Activated T-helper 9 cell treated with anti-CD3 and anti-CD28 coated beads, Interleukin-2, amount 50 U/mL, for 16 hours (primary cell): ENCODE results near the gene CAMKV.

Source experiments
- DNase-seq: peaks from one replicate; pipeline ENCODE4 v3.0.0-alpha.2; 2020; ENCODE audit warnings: low read depth

The CAMKV gene

GRCh38 chr3:49896345-49896744 lies 26.6 kb upstream of the CAMKV start:
- DNase-seq: no peak

DNA sequence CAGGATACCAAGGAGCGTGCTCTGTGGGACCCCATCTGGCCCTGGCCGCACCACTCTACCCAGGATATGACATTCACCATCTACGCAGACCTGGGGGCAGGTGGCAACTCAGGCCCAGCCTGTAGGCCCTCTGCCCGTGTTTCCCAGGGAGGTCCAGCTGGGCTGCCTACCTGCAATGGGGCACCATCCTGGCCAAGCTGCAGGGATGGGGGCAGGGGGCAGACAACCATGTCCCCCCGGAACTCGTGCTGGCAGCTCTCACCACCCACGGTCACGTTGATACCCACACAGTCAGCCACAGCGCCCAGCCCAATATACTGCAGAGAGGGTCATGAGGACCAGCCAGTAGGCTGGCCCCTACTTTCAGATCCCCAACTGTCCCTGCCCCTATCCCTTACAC lies 26.1 kb upstream of the CAMKV start:
- no peak for DNase-seq

- DNase-seq: no peak
Measured at GRCh38 chr3:49889296-49889695, 19.6 kb upstream of the CAMKV start.

GRCh38 chr3:49886922-49887265 lies 17.2 kb upstream of the CAMKV start:
- no peak for DNase-seq

DNA sequence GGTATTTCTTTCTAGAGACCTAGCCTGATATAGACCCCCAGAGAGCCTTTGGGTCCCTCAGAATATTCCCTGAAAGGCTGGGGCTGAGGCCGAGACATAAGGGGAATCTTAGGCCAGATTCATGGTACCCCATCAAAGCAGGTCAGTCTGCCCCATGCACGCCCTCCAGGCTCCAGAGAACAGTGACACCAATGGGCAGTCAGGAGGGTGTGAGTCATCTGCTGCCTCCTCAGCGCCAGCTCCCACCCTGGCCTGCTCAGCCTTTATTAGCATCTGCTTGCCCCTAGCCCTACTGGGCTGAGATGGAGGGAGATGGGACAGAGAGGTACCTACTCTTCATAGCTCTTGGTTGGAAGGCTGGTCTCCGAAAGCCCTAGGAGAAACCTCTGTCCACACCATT lies 14.3 kb upstream of the CAMKV start:
- DNase-seq: no peak

GRCh38 chr3:49882166-49882565 lies 12.5 kb upstream of the CAMKV start:
- no peak for DNase-seq

GRCh38 chr3:49880581-49881315 lies 11.0 kb upstream of the CAMKV start:
- DNase-seq: no peak

- no peak for DNase-seq
Measured at GRCh38 chr3:49879721-49880120, 10.0 kb upstream of the CAMKV start.

- DNase-seq: no peak
Measured at GRCh38 chr3:49878686-49879085, 9.0 kb upstream of the CAMKV start.

DNA sequence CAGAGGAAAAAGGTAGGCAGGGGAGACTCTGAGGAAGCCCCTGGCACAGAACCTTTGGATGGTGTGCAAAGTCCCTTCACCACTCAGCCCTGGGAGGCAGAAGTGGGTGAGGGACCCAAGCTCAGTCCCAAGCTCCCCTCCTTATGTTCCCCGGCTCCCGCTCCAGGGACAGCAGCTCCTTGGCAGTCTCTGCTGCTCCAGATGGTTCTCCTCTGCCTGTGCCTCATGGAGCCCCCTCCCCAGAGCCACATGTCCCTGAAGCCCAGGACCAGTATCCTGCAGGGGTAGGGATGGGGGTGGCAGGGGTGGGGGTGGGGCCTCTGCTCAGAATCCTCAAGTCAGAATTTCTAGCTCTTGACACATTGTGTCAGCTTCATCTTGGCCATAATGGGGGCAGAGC lies 8.0 kb upstream of the CAMKV start:
- no peak for DNase-seq

- no peak for DNase-seq
Measured at GRCh38 chr3:49876567-49876966, 6.9 kb upstream of the CAMKV start.

DNA sequence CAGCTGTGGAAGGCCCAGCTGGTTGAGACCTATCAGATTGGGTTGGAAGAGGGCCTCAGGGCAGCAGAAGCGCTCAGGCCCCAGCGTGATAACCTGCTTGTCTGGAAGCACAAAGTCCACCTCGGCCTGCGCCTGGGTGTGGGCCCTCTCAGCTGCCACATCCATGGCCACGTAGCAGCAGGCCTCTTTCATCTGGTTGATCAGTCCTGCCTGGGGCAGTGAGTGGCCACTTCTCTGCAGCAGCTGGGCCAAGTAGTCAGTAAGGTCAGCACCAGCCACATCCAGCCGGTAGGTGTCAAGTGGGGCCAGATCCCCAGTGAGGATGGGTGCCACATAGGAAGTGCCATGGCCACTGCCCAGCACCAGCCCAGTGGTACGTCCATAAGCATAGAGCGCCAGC lies 3.9 kb upstream of the CAMKV start:
- DNase-seq: no peak

DNA sequence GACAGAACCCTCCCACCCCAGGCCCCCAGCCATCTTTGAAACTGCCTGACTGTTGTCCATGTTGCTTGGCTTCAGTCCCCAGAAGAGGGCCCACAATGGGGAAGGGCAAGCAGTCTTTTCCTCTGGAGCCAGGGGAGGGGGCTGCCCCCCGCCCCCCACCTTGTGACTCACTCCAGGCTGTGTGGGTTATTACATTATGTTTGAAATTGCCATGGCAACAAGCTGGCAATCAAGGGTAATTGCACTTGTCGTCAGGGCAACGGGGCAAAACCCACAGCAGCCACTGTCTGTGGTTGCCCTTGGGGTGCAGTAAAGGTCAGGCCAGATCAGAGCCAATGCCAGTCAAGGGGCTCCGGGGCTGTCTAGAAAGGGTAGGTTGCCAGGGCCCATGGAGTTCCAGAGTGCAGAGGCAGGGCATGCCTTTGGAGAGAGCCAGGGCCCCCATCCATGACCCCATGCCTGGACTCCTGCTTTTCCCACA lies 3.1 kb upstream of the CAMKV start:
- no peak for DNase-seq

- no peak for DNase-seq
Measured at GRCh38 chr3:49871531-49872153, 1.9 kb upstream of the CAMKV start.

GRCh38 chr3:49868862-49869466 lies 742 bp downstream of the CAMKV start:
- no peak for DNase-seq

DNA sequence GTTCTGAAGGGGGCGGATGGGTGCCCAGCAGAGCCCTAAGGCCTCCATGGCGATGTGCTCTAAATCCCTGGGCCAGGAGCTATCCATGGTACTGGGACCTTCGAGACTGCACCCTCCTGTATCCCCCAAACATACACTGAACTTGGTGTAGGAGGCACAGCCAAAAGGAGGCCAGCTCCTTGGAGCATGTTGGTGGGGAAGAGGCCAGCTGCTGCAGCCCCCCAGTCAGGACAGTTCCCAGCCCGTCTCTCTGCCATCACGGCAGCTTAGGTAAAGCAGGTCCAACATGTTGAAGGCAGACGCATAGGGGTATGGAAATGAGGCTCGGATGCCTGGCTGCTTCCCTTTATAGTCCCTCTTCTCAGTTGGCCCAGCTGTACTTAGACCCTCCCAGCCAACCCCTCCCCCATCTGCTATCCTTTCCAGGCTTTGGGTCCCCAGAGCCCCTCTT lies 1.8 kb downstream of the CAMKV start:
- DNase-seq: no peak

GRCh38 chr3:49867400-49867799 lies 2.3 kb downstream of the CAMKV start:
- no peak for DNase-seq

- no peak for DNase-seq
Measured at GRCh38 chr3:49865198-49865784, 4.4 kb downstream of the CAMKV start.

- DNase-seq: no peak
Measured at GRCh38 chr3:49864505-49864904, 5.2 kb downstream of the CAMKV start.

- no peak for DNase-seq
Measured at GRCh38 chr3:49859576-49860305, 10.0 kb downstream of the CAMKV start.

DNA sequence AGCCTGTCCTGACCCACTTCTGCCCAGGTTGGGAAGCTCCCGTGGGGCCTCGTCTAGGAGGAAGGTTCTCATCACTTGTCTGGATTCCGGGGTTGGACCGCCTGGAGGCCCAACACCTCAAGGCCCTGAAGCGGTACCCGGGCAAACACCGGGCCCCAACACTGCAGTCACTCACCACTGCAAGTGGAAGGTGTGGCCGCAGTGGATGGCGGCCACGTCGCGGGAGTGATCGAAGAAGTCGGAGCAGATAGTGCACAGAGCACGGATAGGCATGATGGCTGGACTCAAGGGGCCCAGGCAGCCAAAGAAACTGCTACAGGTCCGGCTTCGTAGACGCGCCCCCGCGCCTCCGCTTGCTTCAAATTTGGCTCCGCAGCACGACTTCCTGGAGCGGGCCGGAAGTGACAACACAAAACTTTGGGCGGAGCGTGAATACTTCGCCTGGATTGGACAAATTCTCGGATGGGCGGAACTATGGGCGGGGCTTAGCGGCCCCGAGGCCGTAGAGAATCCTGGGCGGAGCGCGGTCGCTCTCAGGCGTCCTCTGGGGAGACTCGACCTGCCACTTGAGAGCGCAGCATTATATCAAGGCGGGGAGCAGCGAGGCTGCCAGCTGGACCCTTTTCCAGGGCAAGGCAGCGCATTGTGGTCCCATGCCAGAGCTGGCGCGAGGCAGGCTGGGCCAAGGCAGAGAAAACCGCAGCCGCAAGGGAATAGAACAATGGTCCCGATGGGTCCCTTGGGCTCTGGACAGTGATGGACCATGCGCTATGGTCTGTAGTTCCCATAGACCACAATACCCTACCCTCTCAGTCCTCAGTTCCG lies 13.3 kb downstream of the CAMKV start, which contains the start of gene TRAIP:
Gene TRAIP, minus strand, starts transcription at position 384 of the 825 bp plus-strand sequence. Its CDS starts 111 bp downstream, at position 273.
- peak; percentile 85 for DNase-seq
